ENCODE data around the gene ZNF98. TPM values are rescaled to one million over a fixed set of nuclear protein-coding genes. Genes with fewer than 3 reads are reported as not detected.

The ZNF98 gene
- total RNA-seq, 4 donors from 2014 or later: not detected

- ATAC-seq (no peak), DNase-seq (no peak)
- Histone ChIP-seq H3K4me1 (no peaks in the 10 kb centered on the region), H3K9me3 (no peaks in the 10 kb centered on the region), H3K27me3 (peaks cover 0 to 13% (median 12%) of the 10 kb centered on the region in 3 donors), H3K27ac (no peak overlapping the region), H3K4me3 (no peak overlapping the region), H3K36me3 (no peaks in the 10 kb centered on the region)
- intact Hi-C loops (cut with DNase I; ENCODE audit: low total_unique reads): no loop called here
- in situ Hi-C loops (cut with MboI; ENCODE audit: low sequenced_read_pairs in 4 of 4): no loop called here
- TF ChIP-seq POLR2A (IDR thresholded peaks at IDR 0.05) (no peak), CTCF (IDR thresholded peaks at IDR 0.05 in 4 of 5, conservative IDR thresholded peaks at IDR 0.05 in 1 of 5) (no peak)
These were observed 5.4 kb upstream of the ZNF98 start for GRCh38 chr19:22427547-22427946.

GRCh38 chr19:22426901-22427300, 4.8 kb upstream of the ZNF98 start:
- TF ChIP-seq POLR2A (IDR thresholded peaks at IDR 0.05) (no peak), CTCF (IDR thresholded peaks at IDR 0.05 in 4 of 5, conservative IDR thresholded peaks at IDR 0.05 in 1 of 5) (no peak)
- Histone ChIP-seq H3K9me3 (no peaks in the 10 kb centered on the region), H3K4me3 (no peak overlapping the region), H3K27me3 (peaks cover 0 to 13% (median 12%) of the 10 kb centered on the region in 3 donors), H3K36me3 (no peaks in the 10 kb centered on the region), H3K27ac (no peak overlapping the region), H3K4me1 (no peaks in the 10 kb centered on the region)
- in situ Hi-C loops (cut with MboI; ENCODE audit: low sequenced_read_pairs in 4 of 4): no loop called here
- DNase-seq (no peak), ATAC-seq (no peak)
- intact Hi-C loops (cut with DNase I; ENCODE audit: low total_unique reads): no loop called here

- no peak overlapping the region for H3K4me3 ChIP-seq
- in situ Hi-C loops (cut with MboI; ENCODE audit: low sequenced_read_pairs in 4 of 4): no loop called here
- H3K36me3 ChIP-seq: no peaks in the 10 kb centered on the region
- H3K27me3 ChIP-seq: no peaks in the 10 kb centered on the region
- TF ChIP-seq POLR2A (IDR thresholded peaks at IDR 0.05) (no peak), CTCF (IDR thresholded peaks at IDR 0.05 in 4 of 5, conservative IDR thresholded peaks at IDR 0.05 in 1 of 5) (no peak)
- no peaks in the 10 kb centered on the region for H3K9me3 ChIP-seq
- ATAC-seq (no peak), DNase-seq (no peak)
- H3K4me1 ChIP-seq: no peaks in the 10 kb centered on the region
- intact Hi-C loops (cut with DNase I; ENCODE audit: low total_unique reads): no loop called here
- no peak overlapping the region for H3K27ac ChIP-seq
These were observed 349 bp downstream of the ZNF98 start for GRCh38 chr19:22421797-22422196.

- Histone ChIP-seq H3K4me3 (no peak overlapping the region), H3K4me1 (no peaks in the 10 kb centered on the region), H3K9me3 (no peaks in the 10 kb centered on the region), H3K36me3 (no peaks in the 10 kb centered on the region), H3K27me3 (no peaks in the 10 kb centered on the region), H3K27ac (no peak overlapping the region)
- no peak for TF ChIP-seq POLR2A (IDR thresholded peaks at IDR 0.05)
- TF ChIP-seq CTCF (IDR thresholded peaks at IDR 0.05 in 4 of 5, conservative IDR thresholded peaks at IDR 0.05 in 1 of 5): no peak
- intact Hi-C loops (cut with DNase I; ENCODE audit: low total_unique reads): no loop called here
- in situ Hi-C loops (cut with MboI; ENCODE audit: low sequenced_read_pairs in 4 of 4): no loop called here
- DNase-seq (no peak), ATAC-seq (no peak)
These were observed 67.5 kb downstream of the ZNF98 start for GRCh38 chr19:22354665-22355064.

Other genes starting within 250 kb of the ZNF98 start
- gene ZNF676, start 225.4 kb downstream of the ZNF98 start, total RNA-seq: under 1 TPM; 0.15 to 0.94 (median 0.66) TPM
- not detected for gene ZNF729, start 135.9 kb downstream of the ZNF98 start, total RNA-seq
- under 1 TPM in 1 of 4 donors, not detected in 3; 0.36 TPM for gene ZNF492, start 212.0 kb upstream of the ZNF98 start, total RNA-seq

Measured in gastrocnemius medialis (tissue), 4 donors.